CD4-positive, alpha-beta T cell treated with Interleukin-10 for 1 hour (primary cell): ENCODE measurements around the gene SH3GL3.
A peak's percentile ranks its signal among the peaks of the same experiment; 100 is the strongest.

ENCODE experiments used
- DNase-seq: peaks from one replicate; pipeline ENCODE4 v3.0.0-alpha.2; 2020

The SH3GL3 gene

GRCh38 chr15:83512459-83512858 lies 65.3 kb downstream of the SH3GL3 start:
- no peak for DNase-seq

- no peak for DNase-seq
These were observed 67.4 kb downstream of the SH3GL3 start for GRCh38 chr15:83514584-83514983.

- no peak for DNase-seq
These were observed 68.0 kb downstream of the SH3GL3 start for GRCh38 chr15:83515164-83515563.

- DNase-seq = no peak
These were observed 69.8 kb downstream of the SH3GL3 start for GRCh38 chr15:83516935-83517334.

- no peak for DNase-seq
These were observed 79.2 kb downstream of the SH3GL3 start for GRCh38 chr15:83526319-83526718.

- no peak for DNase-seq
These were observed 86.3 kb downstream of the SH3GL3 start for GRCh38 chr15:83533410-83533962.

- no peak for DNase-seq
These were observed 90.5 kb downstream of the SH3GL3 start for GRCh38 chr15:83537606-83538005.

GRCh38 chr15:83538682-83539081 lies 91.5 kb downstream of the SH3GL3 start:
- no peak for DNase-seq

GRCh38 chr15:83545804-83546511 lies 98.8 kb downstream of the SH3GL3 start:
- DNase-seq = no peak

- DNase-seq = no peak
These were observed 99.4 kb downstream of the SH3GL3 start for GRCh38 chr15:83546512-83546888.

- DNase-seq = no peak
These were observed 100.0 kb downstream of the SH3GL3 start for GRCh38 chr15:83547168-83547567.

- DNase-seq = no peak
These were observed 102.5 kb downstream of the SH3GL3 start for GRCh38 chr15:83549623-83550022.

- DNase-seq = no peak
These were observed 107.4 kb downstream of the SH3GL3 start for GRCh38 chr15:83554558-83554957.

GRCh38 chr15:83555383-83555782 lies 108.2 kb downstream of the SH3GL3 start:
- DNase-seq = no peak

GRCh38 chr15:83556068-83556467 lies 108.9 kb downstream of the SH3GL3 start:
- DNase-seq = no peak

- no peak for DNase-seq
These were observed 109.6 kb downstream of the SH3GL3 start for GRCh38 chr15:83556754-83557153.

- DNase-seq = no peak
These were observed 111.0 kb downstream of the SH3GL3 start for GRCh38 chr15:83558146-83558545.

GRCh38 chr15:83559310-83559966 lies 112.3 kb downstream of the SH3GL3 start:
- peak; percentile 45 for DNase-seq

GRCh38 chr15:83561661-83562060 lies 114.5 kb downstream of the SH3GL3 start:
- DNase-seq = no peak

GRCh38 chr15:83565138-83565537 lies 118.0 kb downstream of the SH3GL3 start:
- DNase-seq = no peak

- DNase-seq = no peak
These were observed 118.5 kb downstream of the SH3GL3 start for GRCh38 chr15:83565553-83566159.

- DNase-seq = no peak
These were observed 120.2 kb downstream of the SH3GL3 start for GRCh38 chr15:83567318-83567717.

- DNase-seq = no peak
These were observed 122.2 kb downstream of the SH3GL3 start for GRCh38 chr15:83569341-83569740.

GRCh38 chr15:83570756-83571155 lies 123.6 kb downstream of the SH3GL3 start:
- no peak for DNase-seq
